HCT116 (cell line): ENCODE data around the gene CHRNA4. TPM values are rescaled to one million over a fixed set of nuclear protein-coding genes. Genes with fewer than 3 reads are reported as not detected.

Source experiments
- ATAC-seq: fragments of 200-7000 bp; cut with Tn5 transposase; 2 replicates; pipeline ENCODE4 v1.9.1; 2020; ENCODE audit warnings: mild to moderate bottlenecking, moderate library complexity
- BruUV-seq: library from RNA; stranded (reverse); fragments of 400-500 nt; replicated peaks from 2 replicates; lab custom pipeline; 2021; lab: Mats Ljungman, UMichigan
- CTCF ChIA-PET: fragments of 300-600 bp; sonication (Branson Sonifier 250); formaldehyde crosslinking; loops from one replicate; lab custom pipeline; 2021; ENCODE audit warnings: antibody characterized with exemption; lab: Charles Lee
- POLR2A ChIA-PET: fragments of 300-600, 350-600 bp; sonication (Branson Sonifier 250); formaldehyde crosslinking; loops from one replicate; lab custom pipeline; 2021; ENCODE audit warnings: antibody characterized with exemption; lab: Charles Lee
- RAD21 ChIA-PET, 2 experiments: fragments of 300-600 bp; sonication (Branson Sonifier 250); formaldehyde crosslinking; loops; one replicate each; lab custom pipeline; 2023; ENCODE audit warnings: low total read pairs in 2 of 2; ENCODE audit not compliant: uncharacterized antibody in 2 of 2, unreplicated experiment in 2 of 2, low non-redundant PET in 1 of 2; lab: Charles Lee
- DNase-seq: peaks from one replicate; pipeline ENCODE4 v3.0.0-alpha.2; 2010; ENCODE audit warnings: low read depth, low spot score
- H2AFZ ChIP-seq: fragments of 200-600 bp; shearing (Covaris generic), sonication (generic); 2 replicates; pipeline ENCODE4 v1.6.1; 2017; ENCODE audit warnings: low read depth, mixed run types, mixed read lengths, antibody characterized with exemption, low read length; ENCODE audit not compliant: poor library complexity, severe bottlenecking
- H3K27ac ChIP-seq: 2 replicates; pipeline ENCODE4 v1.5.1; 2012; ENCODE audit warnings: low read depth, low read length
- H3K27me3 ChIP-seq: fragments of 200-600 bp; sonication (generic); 2 replicates; pipeline ENCODE4 v1.6.1; 2016; ENCODE audit warnings: mixed run types, low read length, mixed read lengths; ENCODE audit not compliant: insufficient read depth
- H3K36me3 ChIP-seq, 2 experiments: fragments of 200-500 bp in 1 of 2; fragments of 200-600 bp in 1 of 2; sonication (Bioruptor generic) in 1 of 2; sonication (generic) in 1 of 2; 2 replicates each; pipeline versions ENCODE4 v1.5.1 to v1.6.1; 2014 to 2016; ENCODE audit warnings: low read length in 2 of 2, inconsistent platforms in 1 of 2, mixed read lengths in 1 of 2, mixed run types in 1 of 2; ENCODE audit not compliant: insufficient read depth in 2 of 2, control insufficient read depth in 1 of 2
- H3K4me1 ChIP-seq, 2 experiments: fragments of 200-600 bp in 1 of 2; sonication (generic) in 1 of 2; 2 replicates each; pipeline versions ENCODE4 v1.5.1 to v1.6.1; 2012 to 2017; ENCODE audit warnings: low read length in 2 of 2, inconsistent platforms in 1 of 2, mild to moderate bottlenecking in 1 of 2, mixed read lengths in 1 of 2, mixed run types in 1 of 2, moderate library complexity in 1 of 2; ENCODE audit not compliant: insufficient read depth in 2 of 2, control insufficient read depth in 1 of 2
- H3K4me2 ChIP-seq: fragments of 200-600 bp; sonication (generic); 2 replicates; pipeline ENCODE4 v1.6.1; 2017; ENCODE audit warnings: mixed run types, low read length, mixed read lengths
- H3K4me3 ChIP-seq, 2 experiments: fragments of 200-600 bp in 1 of 2; sonication (generic) in 1 of 2; replicated peaks in 1 of 2; 2 replicates each; pipeline ENCODE4 v1.5.1; 2011 to 2016; ENCODE audit warnings: low read length in 2 of 2, control low read depth in 1 of 2, low read depth in 1 of 2, mild to moderate bottlenecking in 1 of 2, mixed read lengths in 1 of 2, mixed run types in 1 of 2
- H3K79me2 ChIP-seq: fragments of 200-600 bp; sonication (generic); 2 replicates; pipeline ENCODE4 v1.6.1; 2017; ENCODE audit warnings: mild to moderate bottlenecking, mixed run types, low read length, moderate library complexity, mixed read lengths; ENCODE audit not compliant: insufficient read depth
- H3K9ac ChIP-seq: fragments of 200-600 bp; sonication (generic); 2 replicates; pipeline ENCODE4 v1.6.1; 2016; ENCODE audit warnings: low read length, mixed read lengths
- H3K9me2 ChIP-seq: fragments of 200-600 bp; sonication (generic), shearing (Covaris generic); 2 replicates; pipeline ENCODE4 v1.6.1; 2017; ENCODE audit warnings: mixed run types, mild to moderate bottlenecking, moderate library complexity; ENCODE audit not compliant: insufficient read depth
- H3K9me3 ChIP-seq, 2 experiments: fragments of 200-500 bp in 1 of 2; fragments of 200-600 bp in 1 of 2; sonication (Bioruptor generic) in 1 of 2; sonication (generic) in 1 of 2; 2 replicates each; pipeline ENCODE4 v1.6.1; 2014 to 2017; ENCODE audit warnings: low read length in 2 of 2, mixed read lengths in 2 of 2, inconsistent platforms in 1 of 2, low read depth in 1 of 2, mild to moderate bottlenecking in 1 of 2, mixed run types in 1 of 2, moderate library complexity in 1 of 2; ENCODE audit not compliant: control insufficient read depth in 1 of 2, insufficient read depth in 1 of 2
- H4K20me1 ChIP-seq: fragments of 200-600 bp; sonication (generic), shearing (Covaris generic); 2 replicates; pipeline ENCODE4 v1.6.1; 2017; ENCODE audit warnings: mixed run types, mild to moderate bottlenecking, moderate library complexity; ENCODE audit not compliant: insufficient read depth
- CBX3 ChIP-seq: IDR thresholded peaks from 2 replicates; pipeline ENCODE4 v1.6.1; 2012; ENCODE audit warnings: low read depth
- EGR1 ChIP-seq: IDR thresholded peaks from 2 replicates; pipeline ENCODE4 v1.6.1; 2012; ENCODE audit warnings: low read depth
- FOSL1 ChIP-seq: IDR thresholded peaks from 2 replicates; pipeline ENCODE4 v1.6.1; 2012; ENCODE audit warnings: low read depth
- TCF7L2 ChIP-seq: IDR thresholded peaks from 2 replicates; pipeline ENCODE4 v1.7.0; 2011; ENCODE audit warnings: borderline replicate concordance, inconsistent platforms; ENCODE audit not compliant: insufficient read depth, insufficient read length; ENCODE audit errors: extremely low read depth
- ZNF274 ChIP-seq: fragments of 200-500 bp; sonication (Bioruptor generic); IDR thresholded peaks from 2 replicates; pipeline ENCODE4 v1.6.1; 2014; ENCODE audit warnings: mild to moderate bottlenecking, low read depth, low read length, inconsistent platforms
- intact Hi-C: fragments of 100-400 bp; cut with micrococcal nuclease; formaldehyde crosslinking; loops from 2 replicates; pipeline ENCODE4 v1.10.0; 2022
- total RNA-seq: library from RNA; stranded (reverse); gene quantifications from one replicate; pipeline ENCODE4 v1.2.1, GENCODE V29; 2021; ENCODE audit not compliant: unreplicated experiment
- TF ChIP-seq, protein P1 (sequence below): IDR thresholded peaks from 2 replicates; pipeline ENCODE4 v1.6.1; 2012
- TF ChIP-seq, protein P2 (sequence below): IDR thresholded peaks from 2 replicates; pipeline ENCODE4 v1.6.1; 2012; ENCODE audit warnings: low read depth
- TF ChIP-seq, protein P3 (sequence below): IDR thresholded peaks from 2 replicates; pipeline ENCODE4 v1.6.1; 2011; ENCODE audit warnings: mild to moderate bottlenecking, low read length, moderate library complexity; ENCODE audit not compliant: insufficient replicate concordance; ENCODE audit errors: extremely low read depth

The CHRNA4 gene
- total RNA-seq, 1 experiment from 2014 or later, result not detected

DNA sequence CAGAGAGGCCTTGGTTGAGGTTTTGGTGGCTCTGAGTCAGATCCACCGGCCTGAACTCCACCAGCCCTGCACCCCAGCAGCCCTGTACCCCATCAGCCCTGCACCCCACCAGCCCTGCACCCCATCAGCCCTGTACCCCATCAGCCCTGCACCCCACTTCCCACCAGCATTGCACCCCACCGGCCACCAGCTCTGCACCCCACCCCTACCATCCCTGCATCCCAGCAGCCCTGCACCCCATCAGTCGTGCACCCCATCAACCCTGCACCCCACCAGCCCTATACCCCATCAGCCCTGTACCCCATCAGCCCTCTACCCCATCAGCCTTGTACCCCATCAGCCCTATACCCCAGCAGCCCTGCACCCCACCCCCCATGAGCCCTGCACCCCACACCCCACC lies 14.3 kb upstream of the CHRNA4 start:
- Histone ChIP-seq H3K79me2 (no peaks in the 10 kb centered on the region), H2AFZ (no peak overlapping the region), H3K9ac (no peak overlapping the region), H3K9me2 (no peaks in the 10 kb centered on the region), H3K27me3 (peaks cover 18% of the 10 kb centered on the region; the same call in 1 of the 2 replicates), H3K27ac (no peak overlapping the region), H3K4me1 (no peaks in the 10 kb centered on the region), H3K4me3 (no peak overlapping the region), H4K20me1 (no peaks in the 10 kb centered on the region), H3K36me3 (no peaks in the 10 kb centered on the region), H3K9me3 (no peaks in the 10 kb centered on the region), H3K4me2 (no peak overlapping the region)
- no TSS peak for BruUV-seq
- RAD21 ChIA-PET, result no interaction called here
- POLR2A ChIA-PET, result no interaction called here
- ATAC-seq (no peak), DNase-seq (no peak)
- TF ChIP-seq, protein P1, sequence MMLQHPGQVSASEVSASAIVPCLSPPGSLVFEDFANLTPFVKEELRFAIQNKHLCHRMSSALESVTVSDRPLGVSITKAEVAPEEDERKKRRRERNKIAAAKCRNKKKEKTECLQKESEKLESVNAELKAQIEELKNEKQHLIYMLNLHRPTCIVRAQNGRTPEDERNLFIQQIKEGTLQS, result no peak
- TF ChIP-seq CBX3, result no peak
- TF ChIP-seq, protein P2, sequence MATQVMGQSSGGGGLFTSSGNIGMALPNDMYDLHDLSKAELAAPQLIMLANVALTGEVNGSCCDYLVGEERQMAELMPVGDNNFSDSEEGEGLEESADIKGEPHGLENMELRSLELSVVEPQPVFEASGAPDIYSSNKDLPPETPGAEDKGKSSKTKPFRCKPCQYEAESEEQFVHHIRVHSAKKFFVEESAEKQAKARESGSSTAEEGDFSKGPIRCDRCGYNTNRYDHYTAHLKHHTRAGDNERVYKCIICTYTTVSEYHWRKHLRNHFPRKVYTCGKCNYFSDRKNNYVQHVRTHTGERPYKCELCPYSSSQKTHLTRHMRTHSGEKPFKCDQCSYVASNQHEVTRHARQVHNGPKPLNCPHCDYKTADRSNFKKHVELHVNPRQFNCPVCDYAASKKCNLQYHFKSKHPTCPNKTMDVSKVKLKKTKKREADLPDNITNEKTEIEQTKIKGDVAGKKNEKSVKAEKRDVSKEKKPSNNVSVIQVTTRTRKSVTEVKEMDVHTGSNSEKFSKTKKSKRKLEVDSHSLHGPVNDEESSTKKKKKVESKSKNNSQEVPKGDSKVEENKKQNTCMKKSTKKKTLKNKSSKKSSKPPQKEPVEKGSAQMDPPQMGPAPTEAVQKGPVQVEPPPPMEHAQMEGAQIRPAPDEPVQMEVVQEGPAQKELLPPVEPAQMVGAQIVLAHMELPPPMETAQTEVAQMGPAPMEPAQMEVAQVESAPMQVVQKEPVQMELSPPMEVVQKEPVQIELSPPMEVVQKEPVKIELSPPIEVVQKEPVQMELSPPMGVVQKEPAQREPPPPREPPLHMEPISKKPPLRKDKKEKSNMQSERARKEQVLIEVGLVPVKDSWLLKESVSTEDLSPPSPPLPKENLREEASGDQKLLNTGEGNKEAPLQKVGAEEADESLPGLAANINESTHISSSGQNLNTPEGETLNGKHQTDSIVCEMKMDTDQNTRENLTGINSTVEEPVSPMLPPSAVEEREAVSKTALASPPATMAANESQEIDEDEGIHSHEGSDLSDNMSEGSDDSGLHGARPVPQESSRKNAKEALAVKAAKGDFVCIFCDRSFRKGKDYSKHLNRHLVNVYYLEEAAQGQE, result no peak
- TF ChIP-seq EGR1, result no peak
- no peak for TF ChIP-seq ZNF274
- TF ChIP-seq FOSL1, result no peak
- TF ChIP-seq, protein P3, sequence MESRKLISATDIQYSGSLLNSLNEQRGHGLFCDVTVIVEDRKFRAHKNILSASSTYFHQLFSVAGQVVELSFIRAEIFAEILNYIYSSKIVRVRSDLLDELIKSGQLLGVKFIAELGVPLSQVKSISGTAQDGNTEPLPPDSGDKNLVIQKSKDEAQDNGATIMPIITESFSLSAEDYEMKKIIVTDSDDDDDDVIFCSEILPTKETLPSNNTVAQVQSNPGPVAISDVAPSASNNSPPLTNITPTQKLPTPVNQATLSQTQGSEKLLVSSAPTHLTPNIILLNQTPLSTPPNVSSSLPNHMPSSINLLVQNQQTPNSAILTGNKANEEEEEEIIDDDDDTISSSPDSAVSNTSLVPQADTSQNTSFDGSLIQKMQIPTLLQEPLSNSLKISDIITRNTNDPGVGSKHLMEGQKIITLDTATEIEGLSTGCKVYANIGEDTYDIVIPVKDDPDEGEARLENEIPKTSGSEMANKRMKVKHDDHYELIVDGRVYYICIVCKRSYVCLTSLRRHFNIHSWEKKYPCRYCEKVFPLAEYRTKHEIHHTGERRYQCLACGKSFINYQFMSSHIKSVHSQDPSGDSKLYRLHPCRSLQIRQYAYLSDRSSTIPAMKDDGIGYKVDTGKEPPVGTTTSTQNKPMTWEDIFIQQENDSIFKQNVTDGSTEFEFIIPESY, result no peak
- no peak for TF ChIP-seq TCF7L2
- intact Hi-C loops, result no loop called here
- CTCF ChIA-PET, result no interaction called here
